WTC11 (cell line): ENCODE measurements around the gene MYH10.

Experiments
- CBFB ChIP-seq: sonication (generic); formaldehyde crosslinking; IDR thresholded peaks from 2 replicates; pipeline ENCODE4 v1.8.1; 2022; ENCODE audit warnings: mild to moderate bottlenecking, low read depth, missing genetic modification reagents
- CTCF ChIP-seq: fragments of 200-600 bp; IDR thresholded peaks from 2 replicates; pipeline ENCODE4 v1.8.0; 2022; ENCODE audit warnings: antibody characterized with exemption
- E2F1 ChIP-seq: sonication (generic); formaldehyde crosslinking; IDR thresholded peaks from 2 replicates; pipeline ENCODE4 v1.8.0; 2022; ENCODE audit warnings: mild to moderate bottlenecking, missing genetic modification reagents
- E2F5 ChIP-seq: sonication (generic); formaldehyde crosslinking; IDR thresholded peaks from 2 replicates; pipeline ENCODE4 v1.8.1; 2022; ENCODE audit warnings: mild to moderate bottlenecking, moderate library complexity, missing genetic modification reagents
- ESRRA ChIP-seq: sonication (generic); formaldehyde crosslinking; IDR thresholded peaks from 2 replicates; pipeline ENCODE4 v1.8.1; 2022; ENCODE audit warnings: mild to moderate bottlenecking, missing genetic modification reagents, borderline replicate concordance
- FOXP4 ChIP-seq: sonication (generic); formaldehyde crosslinking; IDR thresholded peaks from 2 replicates; pipeline ENCODE4 v1.8.0; 2022; ENCODE audit warnings: mild to moderate bottlenecking, missing genetic modification reagents
- IRF1 ChIP-seq: sonication (generic); formaldehyde crosslinking; IDR thresholded peaks from 2 replicates; pipeline ENCODE4 v1.8.0; 2023; ENCODE audit warnings: missing genetic modification reagents
- NR2C2 ChIP-seq: sonication (generic); formaldehyde crosslinking; IDR thresholded peaks from 2 replicates; pipeline ENCODE4 v1.8.0; 2022; ENCODE audit warnings: mild to moderate bottlenecking, missing genetic modification reagents
- OVOL2 ChIP-seq: fragments of 250-450 bp; sonication (Bioruptor Pico); IDR thresholded peaks from 2 replicates; pipeline ENCODE4 v1.9.0; 2021; ENCODE audit warnings: mild to moderate bottlenecking, borderline replicate concordance
- SP1 ChIP-seq: sonication (generic); formaldehyde crosslinking; conservative IDR thresholded peaks from 2 replicates; pipeline ENCODE4 v1.8.1; 2022; ENCODE audit warnings: missing genetic modification reagents
- TCF7 ChIP-seq: sonication (generic); formaldehyde crosslinking; IDR thresholded peaks from 2 replicates; pipeline ENCODE4 v1.8.0; 2022; ENCODE audit warnings: mild to moderate bottlenecking, low read depth, missing genetic modification reagents, moderate library complexity
- TP53 ChIP-seq: sonication (generic); formaldehyde crosslinking; IDR thresholded peaks from 2 replicates; pipeline ENCODE4 v1.8.1; 2023; ENCODE audit warnings: mild to moderate bottlenecking, missing genetic modification reagents
- ZBTB21 ChIP-seq: sonication (generic); formaldehyde crosslinking; IDR thresholded peaks from 2 replicates; pipeline ENCODE4 v1.8.1; 2023; ENCODE audit warnings: mild to moderate bottlenecking, missing genetic modification reagents, borderline replicate concordance

GRCh38 chr17:8668176-8668740 is 37.7 kb upstream of the MYH10 start:
- TF ChIP-seq ESRRA (CRISPR knock-in tag) (no peak), E2F1 (no peak), CBFB (CRISPR knock-in tag) (no peak), ZBTB21 (CRISPR knock-in tag) (no peak), OVOL2 (CRISPR knock-in tag) (no peak), TP53 (CRISPR knock-in tag) (no peak), FOXP4 (CRISPR knock-in tag) (no peak), TCF7 (CRISPR knock-in tag) (no peak), SP1 (CRISPR knock-in tag) (no peak), IRF1 (CRISPR knock-in tag) (no peak), CTCF (no peak), NR2C2 (CRISPR knock-in tag) (no peak), E2F5 (no peak)
